HG03045 (cell line): ENCODE measurements around the gene RPL36AL.
"Not testable (repeated sequence)": the region's sequence is repeated elsewhere in the genome, so short reads cannot be mapped to it uniquely, and the experiment has no call there.

Source experiments
- ATAC-seq: cut with Tn5 transposase; IDR thresholded peaks from one replicate; pipeline ENCODE4 v1.9.1; 2021; ENCODE audit warnings: mild to moderate bottlenecking, moderate library complexity; ENCODE audit not compliant: unreplicated experiment

RPL36AL gene

GRCh38 chr14:49619730-49620129 is 696 bp downstream of the RPL36AL start:
- no peak for ATAC-seq

GRCh38 chr14:49619273-49619672 is 1.2 kb downstream of the RPL36AL start:
- ATAC-seq, result not testable (repeated sequence)

GRCh38 chr14:49617852-49618519 is 2.4 kb downstream of the RPL36AL start:
- no peak for ATAC-seq

- ATAC-seq, result no peak
Observed at GRCh38 chr14:49615776-49616175, 4.7 kb downstream of the RPL36AL start.

GRCh38 chr14:49614196-49614595 is 6.2 kb downstream of the RPL36AL start:
- ATAC-seq, result no peak

GRCh38 chr14:49612671-49613070 is 7.8 kb downstream of the RPL36AL start:
- no peak for ATAC-seq

- no peak for ATAC-seq
Observed at GRCh38 chr14:49612251-49612650, 8.2 kb downstream of the RPL36AL start.

GRCh38 chr14:49607583-49607982 is 12.8 kb downstream of the RPL36AL start:
- ATAC-seq, result no peak

GRCh38 chr14:49598485-49599300 is 21.7 kb downstream of the RPL36AL start, which contains the start of gene LRR1:
LRR1 (plus strand) TSS chr14:49598940; CDS start chr14:49599021, 81 bp downstream.
- ATAC-seq, result peak; percentile 57

- ATAC-seq, result no peak
Observed at GRCh38 chr14:49598189-49598484, 22.3 kb downstream of the RPL36AL start.

GRCh38 chr14:49594347-49595091 is 25.9 kb downstream of the RPL36AL start:
- no peak for ATAC-seq

- ATAC-seq, result no peak
Observed at GRCh38 chr14:49593016-49593415, 27.4 kb downstream of the RPL36AL start.

GRCh38 chr14:49589387-49589786 is 31.0 kb downstream of the RPL36AL start:
- no peak for ATAC-seq

- ATAC-seq, result peak; percentile 29
Observed at GRCh38 chr14:49586673-49587460, 33.6 kb downstream of the RPL36AL start.

GRCh38 chr14:49585803-49586672 is 34.4 kb downstream of the RPL36AL start, which contains the start of gene RPS29:
RPS29 (minus strand) TSS chr14:49586380; CDS start chr14:49586346, 34 bp downstream.
- ATAC-seq, result peak; percentile 89

GRCh38 chr14:49584981-49585640 is 35.3 kb downstream of the RPL36AL start:
- not testable (repeated sequence) for ATAC-seq

- ATAC-seq, result no peak
Observed at GRCh38 chr14:49584058-49584457, 36.4 kb downstream of the RPL36AL start.

GRCh38 chr14:49583629-49584028 is 36.8 kb downstream of the RPL36AL start:
- no peak for ATAC-seq
